ENCODE data around the gene SUSD1. TPM values are rescaled to one million over a fixed set of nuclear protein-coding genes. Genes with fewer than 3 reads are reported as not detected.

SUSD1 gene
- total and polyA plus RNA-seq, 9 of the 15 experiments (the other 6 are each of a cell fraction or from before 2014, with no cell fraction given) = 10.9 to 44.4 (median 36.1) TPM

- TF ChIP-seq CBX1 (IDR thresholded peaks at IDR 0.05; ENCODE audit: low read depth) (no peak), ZNF764 (CRISPR knock-in tag; IDR thresholded peaks at IDR 0.05; ENCODE audit: low read depth) (no peak), TAF15 (IDR thresholded peaks at IDR 0.05; ENCODE audit: low read depth, low read length) (no peak), CBX3 (IDR thresholded peaks at IDR 0.05; ENCODE audit: borderline replicate concordance in 1 of 2, low read length in 2 of 2) (no peak), RBM14 (IDR thresholded peaks at IDR 0.05; ENCODE audit: borderline replicate concordance, insufficient read depth, low read depth, low read length) (no peak), ZBTB49 (CRISPR knock-in tag; IDR thresholded peaks at IDR 0.05; ENCODE audit: borderline replicate concordance) (no peak), MCM2 (IDR thresholded peaks at IDR 0.05; ENCODE audit: low read depth) (no peak), ZNF12 (CRISPR knock-in tag; IDR thresholded peaks at IDR 0.05) (no peak), ZNF274 (IDR thresholded peaks at IDR 0.05; ENCODE audit: borderline replicate concordance, low read depth, low read length) (no peak), ID3 (CRISPR knock-in tag; IDR thresholded peaks at IDR 0.05) (no peak), ID3 (tag; IDR thresholded peaks at IDR 0.05) (peak; percentile 69), ZNF699 (CRISPR knock-in tag; IDR thresholded peaks at IDR 0.05; ENCODE audit: insufficient replicate concordance) (no peak), MYBL2 (IDR thresholded peaks at IDR 0.05; ENCODE audit: low read depth) (no peak), MYBL2 (CRISPR knock-in tag; IDR thresholded peaks at IDR 0.05; ENCODE audit: borderline replicate concordance) (no peak), ZNF146 (CRISPR knock-in tag; IDR thresholded peaks at IDR 0.05; ENCODE audit: unreplicated experiment) (no peak)
- TF ChIP-seq, protein P1, sequence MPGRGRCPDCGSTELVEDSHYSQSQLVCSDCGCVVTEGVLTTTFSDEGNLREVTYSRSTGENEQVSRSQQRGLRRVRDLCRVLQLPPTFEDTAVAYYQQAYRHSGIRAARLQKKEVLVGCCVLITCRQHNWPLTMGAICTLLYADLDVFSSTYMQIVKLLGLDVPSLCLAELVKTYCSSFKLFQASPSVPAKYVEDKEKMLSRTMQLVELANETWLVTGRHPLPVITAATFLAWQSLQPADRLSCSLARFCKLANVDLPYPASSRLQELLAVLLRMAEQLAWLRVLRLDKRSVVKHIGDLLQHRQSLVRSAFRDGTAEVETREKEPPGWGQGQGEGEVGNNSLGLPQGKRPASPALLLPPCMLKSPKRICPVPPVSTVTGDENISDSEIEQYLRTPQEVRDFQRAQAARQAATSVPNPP (IDR thresholded peaks at IDR 0.05; ENCODE audit: borderline replicate concordance, insufficient read depth, insufficient read length) = no peak
- TF ChIP-seq, protein P2, sequence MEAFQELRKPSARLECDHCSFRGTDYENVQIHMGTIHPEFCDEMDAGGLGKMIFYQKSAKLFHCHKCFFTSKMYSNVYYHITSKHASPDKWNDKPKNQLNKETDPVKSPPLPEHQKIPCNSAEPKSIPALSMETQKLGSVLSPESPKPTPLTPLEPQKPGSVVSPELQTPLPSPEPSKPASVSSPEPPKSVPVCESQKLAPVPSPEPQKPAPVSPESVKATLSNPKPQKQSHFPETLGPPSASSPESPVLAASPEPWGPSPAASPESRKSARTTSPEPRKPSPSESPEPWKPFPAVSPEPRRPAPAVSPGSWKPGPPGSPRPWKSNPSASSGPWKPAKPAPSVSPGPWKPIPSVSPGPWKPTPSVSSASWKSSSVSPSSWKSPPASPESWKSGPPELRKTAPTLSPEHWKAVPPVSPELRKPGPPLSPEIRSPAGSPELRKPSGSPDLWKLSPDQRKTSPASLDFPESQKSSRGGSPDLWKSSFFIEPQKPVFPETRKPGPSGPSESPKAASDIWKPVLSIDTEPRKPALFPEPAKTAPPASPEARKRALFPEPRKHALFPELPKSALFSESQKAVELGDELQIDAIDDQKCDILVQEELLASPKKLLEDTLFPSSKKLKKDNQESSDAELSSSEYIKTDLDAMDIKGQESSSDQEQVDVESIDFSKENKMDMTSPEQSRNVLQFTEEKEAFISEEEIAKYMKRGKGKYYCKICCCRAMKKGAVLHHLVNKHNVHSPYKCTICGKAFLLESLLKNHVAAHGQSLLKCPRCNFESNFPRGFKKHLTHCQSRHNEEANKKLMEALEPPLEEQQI (IDR thresholded peaks at IDR 0.05) = no peak
- TF ChIP-seq, protein P3, sequence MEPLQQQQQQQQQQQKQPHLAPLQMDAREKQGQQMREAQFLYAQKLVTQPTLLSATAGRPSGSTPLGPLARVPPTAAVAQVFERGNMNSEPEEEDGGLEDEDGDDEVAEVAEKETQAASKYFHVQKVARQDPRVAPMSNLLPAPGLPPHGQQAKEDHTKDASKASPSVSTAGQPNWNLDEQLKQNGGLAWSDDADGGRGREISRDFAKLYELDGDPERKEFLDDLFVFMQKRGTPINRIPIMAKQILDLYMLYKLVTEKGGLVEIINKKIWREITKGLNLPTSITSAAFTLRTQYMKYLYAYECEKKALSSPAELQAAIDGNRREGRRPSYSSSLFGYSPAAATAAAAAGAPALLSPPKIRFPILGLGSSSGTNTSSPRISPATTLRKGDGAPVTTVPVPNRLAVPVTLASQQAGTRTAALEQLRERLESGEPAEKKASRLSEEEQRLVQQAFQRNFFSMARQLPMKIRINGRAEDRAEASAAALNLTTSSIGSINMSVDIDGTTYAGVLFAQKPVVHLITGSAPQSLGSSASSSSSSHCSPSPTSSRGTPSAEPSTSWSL (CRISPR knock-in tag; IDR thresholded peaks at IDR 0.05; ENCODE audit: borderline replicate concordance) = no peak
Observed at GRCh38 chr9:112174222-112174964, 704 bp downstream of the SUSD1 start (continued).

Measured in K562 (cell line).